ENCODE measurements around the gene TSPO2. TPM values are rescaled to one million over a fixed set of nuclear protein-coding genes. Genes with fewer than 3 reads are reported as not detected.

The TSPO2 gene
- total and polyA plus RNA-seq, 2 donors (not counting 1 experiment from before 2014, with no cell fraction given) = not detected

GRCh38 chr6:41027799-41028560 is 14.3 kb upstream of the TSPO2 start:
- Histone ChIP-seq H3K9ac (ENCODE audit: insufficient read depth, low read length) (peak overlapping the region; percentile 26), H3K4me3 (replicated peaks in 1 of 4; ENCODE audit: control extremely low read depth in 1 of 4, insufficient read depth in 1 of 4, low read depth in 3 of 4, low read length in 4 of 4) (peak overlapping the region; percentile 33 to 66 (median 52)), H4K20me1 (ENCODE audit: control insufficient read depth, extremely low read depth, insufficient read depth, low read length) (no peaks in the 10 kb centered on the region), H3K27ac (ENCODE audit: insufficient read depth, low read length) (no peak overlapping the region), H3K9me3 (ENCODE audit: control insufficient read depth, insufficient read depth, low read depth, low read length) (no peaks in the 10 kb centered on the region), H3K4me1 (ENCODE audit: control insufficient read depth, extremely low read depth, insufficient read depth, low read length) (peaks cover 6% of the 10 kb centered on the region), H2AFZ (ENCODE audit: low read length) (peak overlapping the region; percentile 90), H3K36me3 (ENCODE audit: control insufficient read depth, insufficient read depth, low read length) (no peaks in the 10 kb centered on the region), H3K27me3 (ENCODE audit: control insufficient read depth, insufficient read depth, low read length) (no peaks in the 10 kb centered on the region), H3K4me2 (ENCODE audit: extremely low read depth, insufficient read depth, low read length) (peak overlapping the region; percentile 89), H3K79me2 (ENCODE audit: control insufficient read depth, insufficient read depth, low read length) (no peaks in the 10 kb centered on the region)
- peak; percentile 64 to 71 for DNase-seq (ENCODE audit: low read depth in 2 of 2)
- TF ChIP-seq CTCF (conservative IDR thresholded peaks at IDR 0.05 in 1 of 2, IDR thresholded peaks at IDR 0.05 in 1 of 2; ENCODE audit: low read depth in 1 of 2, low read length in 2 of 2) = peak; percentile 69 to 96
- TF ChIP-seq EZH2 (IDR thresholded peaks at IDR 0.05; ENCODE audit: low read length, missing control alignments) = no peak

- peaks cover 6% of the 10 kb centered on the region for H3K4me1 ChIP-seq (ENCODE audit: control insufficient read depth, extremely low read depth, insufficient read depth, low read length)
- peak in 1 of 2 donors; percentile 9 for DNase-seq (ENCODE audit: low read depth in 2 of 2)
- no peaks in the 10 kb centered on the region for H3K79me2 ChIP-seq (ENCODE audit: control insufficient read depth, insufficient read depth, low read length)
- H2AFZ ChIP-seq (ENCODE audit: low read length) = peak overlapping the region; percentile 90
- no peaks in the 10 kb centered on the region for H3K27me3 ChIP-seq (ENCODE audit: control insufficient read depth, insufficient read depth, low read length)
- H3K9ac ChIP-seq (ENCODE audit: insufficient read depth, low read length) = peak overlapping the region; percentile 26
- TF ChIP-seq CTCF (conservative IDR thresholded peaks at IDR 0.05 in 1 of 2, IDR thresholded peaks at IDR 0.05 in 1 of 2; ENCODE audit: low read depth in 1 of 2, low read length in 2 of 2) (no peak), EZH2 (IDR thresholded peaks at IDR 0.05; ENCODE audit: low read length, missing control alignments) (no peak)
- no peaks in the 10 kb centered on the region for H3K9me3 ChIP-seq (ENCODE audit: control insufficient read depth, insufficient read depth, low read depth, low read length)
- no peaks in the 10 kb centered on the region for H3K36me3 ChIP-seq (ENCODE audit: control insufficient read depth, insufficient read depth, low read length)
- no peaks in the 10 kb centered on the region for H4K20me1 ChIP-seq (ENCODE audit: control insufficient read depth, extremely low read depth, insufficient read depth, low read length)
- H3K27ac ChIP-seq (ENCODE audit: insufficient read depth, low read length) = no peak overlapping the region
- H3K4me2 ChIP-seq (ENCODE audit: extremely low read depth, insufficient read depth, low read length) = peak overlapping the region; percentile 89
- H3K4me3 ChIP-seq (replicated peaks in 1 of 4; ENCODE audit: control extremely low read depth in 1 of 4, insufficient read depth in 1 of 4, low read depth in 3 of 4, low read length in 4 of 4) = peak overlapping the region in 3 of 4 experiments; percentile 33 to 56 (median 53)
Measured at GRCh38 chr6:41028561-41029412, 13.5 kb upstream of the TSPO2 start.

- no peak for TF ChIP-seq CTCF (conservative IDR thresholded peaks at IDR 0.05 in 1 of 2, IDR thresholded peaks at IDR 0.05 in 1 of 2; ENCODE audit: low read depth in 1 of 2, low read length in 2 of 2)
- TF ChIP-seq EZH2 (IDR thresholded peaks at IDR 0.05; ENCODE audit: low read length, missing control alignments) = no peak
- DNase-seq (ENCODE audit: low read depth in 2 of 2) = no peak
- Histone ChIP-seq H3K9me3 (ENCODE audit: control insufficient read depth, insufficient read depth, low read depth, low read length) (no peaks in the 10 kb centered on the region), H3K27ac (ENCODE audit: insufficient read depth, low read length) (no peak overlapping the region), H3K27me3 (ENCODE audit: control insufficient read depth, insufficient read depth, low read length) (no peaks in the 10 kb centered on the region), H3K4me3 (replicated peaks in 1 of 4; ENCODE audit: control extremely low read depth in 1 of 4, insufficient read depth in 1 of 4, low read depth in 3 of 4, low read length in 4 of 4) (no peak overlapping the region), H3K9ac (ENCODE audit: insufficient read depth, low read length) (no peak overlapping the region), H3K4me2 (ENCODE audit: extremely low read depth, insufficient read depth, low read length) (no peak overlapping the region), H3K36me3 (ENCODE audit: control insufficient read depth, insufficient read depth, low read length) (no peaks in the 10 kb centered on the region), H3K4me1 (ENCODE audit: control insufficient read depth, extremely low read depth, insufficient read depth, low read length) (peaks cover 5% of the 10 kb centered on the region), H2AFZ (ENCODE audit: low read length) (no peak overlapping the region), H3K79me2 (ENCODE audit: control insufficient read depth, insufficient read depth, low read length) (no peaks in the 10 kb centered on the region), H4K20me1 (ENCODE audit: control insufficient read depth, extremely low read depth, insufficient read depth, low read length) (no peaks in the 10 kb centered on the region)
Measured at GRCh38 chr6:41032830-41033229, 9.4 kb upstream of the TSPO2 start.
